HG03097 (cell line): ENCODE results near the gene CA5A.
"Not testable (repeated sequence)": the region's sequence is repeated elsewhere in the genome, so short reads cannot be mapped to it uniquely, and the experiment has no call there.

Source experiments
- ATAC-seq: cut with Tn5 transposase; IDR thresholded peaks from one replicate; pipeline ENCODE4 v1.9.1; 2021; ENCODE audit not compliant: unreplicated experiment, low FRiP score

Gene CA5A

GRCh38 chr16:87949071-87949744 is 12.9 kb upstream of the CA5A start:
- no peak for ATAC-seq

DNA sequence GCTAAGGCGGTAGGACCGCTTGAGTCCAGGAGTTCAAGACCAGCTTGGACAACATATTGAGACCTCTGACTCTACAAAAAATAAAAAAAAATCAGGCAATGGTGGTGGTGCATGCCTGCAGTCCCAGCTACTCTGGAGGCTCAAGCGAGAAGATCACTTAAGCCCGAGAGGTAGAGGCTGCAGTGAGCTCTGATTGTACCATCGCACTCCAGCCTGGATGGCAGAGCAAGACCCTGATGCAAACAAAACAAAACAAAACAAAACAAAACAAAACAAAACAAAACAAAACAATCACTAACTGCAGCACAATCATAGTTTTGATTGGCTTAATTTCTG is 12.4 kb upstream of the CA5A start:
- no peak for ATAC-seq

GRCh38 chr16:87948119-87948545 is 11.8 kb upstream of the CA5A start:
- no peak for ATAC-seq

DNA sequence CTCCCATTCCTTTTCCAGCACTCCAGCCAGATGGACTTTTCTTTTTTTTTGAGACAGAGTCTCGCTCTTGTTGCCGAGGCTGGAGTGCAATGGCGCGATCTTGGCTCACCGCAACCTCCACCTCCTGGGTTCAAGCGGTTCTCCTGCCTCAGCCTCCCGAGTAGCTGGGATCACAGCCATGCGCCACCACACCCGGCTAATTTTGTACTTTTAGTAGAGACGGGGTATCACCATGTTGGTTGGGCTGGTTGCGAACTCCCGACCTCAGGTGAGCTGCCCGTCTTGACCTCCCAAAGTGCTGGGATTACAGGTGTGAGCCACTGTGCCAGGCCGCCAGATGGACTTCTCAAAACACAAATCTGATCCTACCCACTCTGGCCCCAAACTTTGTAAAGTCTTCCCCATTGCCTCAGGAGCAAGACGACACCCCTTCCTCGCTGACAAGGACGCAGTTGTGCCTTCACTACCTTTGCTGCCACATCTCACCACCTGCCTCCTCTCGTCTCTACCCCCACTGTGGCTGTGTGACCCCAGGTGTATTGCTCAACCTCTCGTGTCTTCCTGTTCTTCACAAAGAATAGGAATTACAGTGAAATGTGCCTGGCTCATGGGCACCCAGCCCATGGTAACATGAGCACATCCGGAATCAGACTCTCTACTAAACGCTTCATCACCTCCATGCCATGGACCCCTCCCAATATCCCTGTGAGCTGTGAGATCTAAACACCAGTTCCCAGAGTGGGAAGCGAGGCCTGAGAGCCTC is 11.2 kb upstream of the CA5A start:
- no peak for ATAC-seq

- no peak for ATAC-seq
Measured at GRCh38 chr16:87946596-87947347, 10.4 kb upstream of the CA5A start.

- no peak for ATAC-seq
Measured at GRCh38 chr16:87945351-87946042, 9.2 kb upstream of the CA5A start.

GRCh38 chr16:87942680-87943079 is 6.4 kb upstream of the CA5A start:
- ATAC-seq = no peak

DNA sequence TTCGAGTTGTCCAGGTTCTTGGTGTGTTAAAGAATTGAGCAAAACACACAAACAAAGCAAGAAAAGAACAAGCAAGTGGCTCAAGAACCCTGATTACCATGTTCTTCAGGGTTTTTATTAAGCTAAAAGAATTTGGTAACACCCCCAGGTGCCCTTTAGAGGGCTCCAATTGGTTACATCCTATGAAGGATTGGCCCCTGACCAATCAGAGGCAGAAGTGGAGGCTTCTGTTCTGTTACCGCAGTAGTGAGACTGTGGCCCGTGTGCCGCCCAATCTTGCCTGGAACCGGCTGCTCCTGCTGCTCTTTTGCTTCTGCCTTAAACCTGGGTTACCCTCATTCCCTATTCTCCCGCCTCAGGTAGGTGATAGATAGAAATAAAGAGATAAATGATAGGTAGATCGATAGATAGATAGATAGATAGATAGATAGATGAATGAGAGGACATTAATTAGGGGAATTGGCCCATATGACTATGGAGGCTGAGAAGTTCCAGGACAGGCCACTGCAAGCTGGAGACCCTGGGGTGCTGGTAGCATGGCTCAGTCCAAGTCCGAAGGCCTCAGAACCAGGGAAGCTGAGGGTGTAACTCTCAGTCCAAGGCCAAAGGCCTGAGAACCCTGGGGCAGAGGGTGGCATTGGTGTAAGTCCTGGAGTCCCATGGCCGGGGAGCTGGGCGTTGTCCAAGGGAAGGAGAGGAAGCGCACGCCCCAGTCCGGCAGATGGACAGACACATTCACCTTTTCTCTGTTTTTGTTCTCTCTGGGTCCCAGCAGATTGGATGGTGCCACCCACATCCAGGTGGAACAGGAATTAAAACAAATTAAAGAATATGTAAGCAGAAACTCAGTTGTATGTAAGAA is 3.5 kb upstream of the CA5A start:
- no peak for ATAC-seq

DNA sequence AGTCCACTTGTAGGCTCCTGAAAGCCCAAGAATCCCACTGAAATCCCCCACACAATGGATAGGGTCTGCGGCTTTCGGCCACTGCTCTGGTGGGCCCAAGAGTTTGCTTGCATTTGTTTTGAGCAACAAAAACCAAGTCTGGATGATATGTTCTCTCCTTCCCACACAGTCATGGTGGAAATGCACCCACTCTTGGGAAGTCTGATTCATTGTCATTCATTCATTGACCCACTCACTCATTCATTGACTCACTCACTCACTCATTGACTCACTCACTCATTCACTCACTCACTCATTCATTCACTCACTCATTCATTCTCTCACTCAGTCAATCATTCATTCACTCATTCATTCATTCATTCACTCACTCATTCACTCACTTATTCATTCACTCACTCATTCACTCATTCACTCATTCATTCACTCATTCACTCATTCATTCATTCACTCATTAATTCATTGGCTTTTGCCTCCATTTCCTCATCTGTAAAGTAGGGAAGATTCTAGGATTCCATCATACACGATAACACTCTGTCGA is 2.2 kb upstream of the CA5A start:
- ATAC-seq = no peak

DNA sequence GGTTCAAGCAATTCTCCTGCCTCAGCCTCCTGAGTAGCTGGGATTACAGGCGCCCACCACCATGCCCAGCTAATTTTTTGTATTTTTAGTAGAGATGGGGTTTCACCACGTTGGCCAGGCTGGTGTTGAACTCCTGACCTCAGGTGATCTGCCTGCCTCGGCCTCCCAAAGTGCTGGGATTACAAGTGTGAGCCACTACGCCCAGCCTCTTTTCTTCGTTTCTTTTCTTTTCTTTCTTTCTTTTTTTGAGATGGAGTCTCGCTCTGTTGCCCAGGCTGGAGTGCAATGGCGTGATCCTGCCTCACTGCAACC is 858 bp upstream of the CA5A start:
- ATAC-seq = not testable (repeated sequence)

GRCh38 chr16:87936016-87936374 is 334 bp downstream of the CA5A start:
- ATAC-seq = not testable (repeated sequence)

- ATAC-seq = not testable (repeated sequence)
Measured at GRCh38 chr16:87934752-87935425, 1.4 kb downstream of the CA5A start.

- ATAC-seq = no peak
Measured at GRCh38 chr16:87933140-87933495, 3.2 kb downstream of the CA5A start.

DNA sequence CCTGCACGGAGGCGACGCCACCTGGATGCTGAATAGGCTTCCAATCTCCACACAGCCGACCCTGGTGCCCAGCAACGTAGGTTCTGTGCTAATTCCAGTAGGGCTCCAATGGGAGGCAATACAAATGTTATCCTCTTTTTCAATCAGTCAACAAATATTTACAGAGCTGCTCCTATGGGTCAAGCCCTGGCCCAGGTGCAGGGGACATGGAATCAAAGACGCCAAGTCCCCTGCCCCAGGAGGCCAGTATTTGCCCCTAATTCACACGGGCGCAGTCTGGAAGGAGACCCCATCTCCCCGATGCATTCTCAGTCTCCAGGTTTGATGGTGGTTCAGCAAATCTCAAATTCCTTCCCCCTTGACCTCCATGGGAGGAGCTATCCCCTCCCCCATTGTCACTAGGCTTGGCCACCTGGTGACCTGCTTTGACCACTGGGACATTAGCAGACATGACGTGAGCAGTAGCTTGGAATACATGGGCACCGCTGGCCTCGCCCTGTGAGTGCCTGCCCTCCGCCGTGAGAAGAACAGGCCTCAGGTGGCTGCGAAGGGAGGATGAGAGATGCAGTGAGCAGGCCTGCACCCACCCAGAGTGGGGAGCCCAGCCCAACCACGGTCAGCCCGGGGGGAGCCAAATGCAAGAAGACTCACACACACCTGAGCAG is 3.7 kb downstream of the CA5A start:
- ATAC-seq = not testable (repeated sequence)

DNA sequence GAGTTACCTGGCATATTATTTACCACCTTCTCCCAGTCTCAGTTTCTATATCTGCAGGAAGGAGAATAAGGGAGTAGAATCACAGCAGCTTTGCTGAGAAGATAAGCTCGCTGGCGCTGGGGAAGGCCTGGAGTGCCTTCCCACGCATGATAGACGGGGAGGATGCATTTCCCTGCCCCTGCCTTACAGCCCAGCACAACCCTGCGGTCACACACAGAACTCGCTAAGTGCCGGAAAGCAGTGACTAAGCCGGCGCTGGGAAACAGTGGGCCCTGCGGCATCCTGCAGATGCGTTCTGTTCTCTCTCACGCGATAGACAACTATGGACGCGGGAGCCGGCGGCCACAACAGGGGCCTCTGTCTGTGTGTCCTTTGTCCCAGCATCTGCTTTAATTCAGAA is 4.8 kb downstream of the CA5A start:
- ATAC-seq = no peak

- ATAC-seq = no peak
Measured at GRCh38 chr16:87930456-87930855, 5.9 kb downstream of the CA5A start.

DNA sequence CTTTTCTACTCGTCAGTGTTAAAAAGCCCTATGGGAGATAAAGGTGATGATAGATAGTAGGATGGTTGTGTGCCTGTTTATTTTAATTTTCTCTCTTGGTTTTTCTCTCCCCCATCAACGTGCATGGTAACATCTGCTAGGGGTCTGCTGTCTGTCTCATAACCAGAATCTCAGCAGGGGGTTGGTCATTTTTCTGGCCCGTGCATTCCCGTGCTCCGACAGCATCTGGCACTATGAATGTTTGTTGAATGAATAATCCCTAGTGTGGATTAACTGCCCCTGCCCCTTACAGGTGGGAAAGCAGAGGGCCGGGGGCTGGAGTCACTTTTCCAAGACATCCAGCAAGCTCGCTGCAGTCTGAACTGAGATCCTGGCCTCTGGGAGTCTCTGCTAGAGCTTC is 6.3 kb downstream of the CA5A start:
- no peak for ATAC-seq

DNA sequence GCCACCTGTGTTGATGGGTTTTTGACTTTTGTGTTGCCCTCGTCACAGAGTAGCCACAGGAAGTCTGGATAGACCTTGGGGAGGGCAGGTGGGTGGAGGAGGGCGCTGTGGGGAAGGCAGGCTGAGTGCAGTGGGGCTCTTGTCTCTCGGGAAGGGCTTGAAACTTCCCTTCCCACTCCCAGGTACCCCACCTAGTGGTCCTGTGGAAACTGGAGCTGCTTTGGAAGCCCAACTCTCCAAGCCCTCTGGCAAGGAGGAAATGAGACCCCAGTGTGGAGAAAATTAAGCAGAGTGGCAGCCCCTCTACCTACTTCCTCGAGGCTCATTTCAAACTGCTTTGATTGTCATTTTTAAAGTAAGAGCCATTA is 9.2 kb downstream of the CA5A start:
- ATAC-seq = no peak
